ENCODE data around the gene LIPT2.
"Not testable (repeated sequence)": the region's sequence is repeated elsewhere in the genome, so short reads cannot be mapped to it uniquely, and the experiment has no call there.

The LIPT2 gene

GRCh38 chr11:74492974-74493790 lies at the start of gene LIPT2:
TSS of gene LIPT2 (minus strand) at chr11:74493724. CDS start at chr11:74493703, 21 bp downstream.
- peak; percentile 98 for DNase-seq

- no peak for DNase-seq
Observed at GRCh38 chr11:74541466-74541865, 47.9 kb upstream of the LIPT2 start.

- no peak for DNase-seq
Observed at GRCh38 chr11:74540270-74540669, 46.7 kb upstream of the LIPT2 start.

- DNase-seq, result no peak
Observed at GRCh38 chr11:74538680-74539079, 45.2 kb upstream of the LIPT2 start.

- no peak for DNase-seq
Observed at GRCh38 chr11:74535371-74536160, 42.0 kb upstream of the LIPT2 start.

- not testable (repeated sequence) for DNase-seq
Observed at GRCh38 chr11:74534946-74535275, 41.4 kb upstream of the LIPT2 start.

GRCh38 chr11:74534216-74534945 lies 40.9 kb upstream of the LIPT2 start:
- no peak for DNase-seq

GRCh38 chr11:74533421-74533820 lies 39.9 kb upstream of the LIPT2 start:
- no peak for DNase-seq

- no peak for DNase-seq
Observed at GRCh38 chr11:74532501-74533246, 39.1 kb upstream of the LIPT2 start.

GRCh38 chr11:74524978-74525377 lies 31.5 kb upstream of the LIPT2 start:
- DNase-seq, result no peak

GRCh38 chr11:74524501-74524900 lies 31.0 kb upstream of the LIPT2 start:
- DNase-seq, result no peak

GRCh38 chr11:74522776-74523175 lies 29.3 kb upstream of the LIPT2 start:
- DNase-seq, result no peak

- DNase-seq, result no peak
Observed at GRCh38 chr11:74521666-74522252, 28.2 kb upstream of the LIPT2 start.

GRCh38 chr11:74520927-74521665 lies 27.6 kb upstream of the LIPT2 start:
- no peak for DNase-seq

- no peak for DNase-seq
Observed at GRCh38 chr11:74520316-74520715, 26.8 kb upstream of the LIPT2 start.

GRCh38 chr11:74519710-74520109 lies 26.2 kb upstream of the LIPT2 start:
- no peak for DNase-seq

- not testable (repeated sequence) for DNase-seq
Observed at GRCh38 chr11:74517592-74517991, 24.1 kb upstream of the LIPT2 start.

- DNase-seq, result no peak
Observed at GRCh38 chr11:74507582-74507981, 14.1 kb upstream of the LIPT2 start.

- no peak for DNase-seq
Observed at GRCh38 chr11:74506823-74507222, 13.3 kb upstream of the LIPT2 start.

- DNase-seq, result no peak
Observed at GRCh38 chr11:74505911-74506310, 12.4 kb upstream of the LIPT2 start.

- no peak for DNase-seq
Observed at GRCh38 chr11:74504100-74504691, 10.7 kb upstream of the LIPT2 start.
